PC-9 (cell line): Measurements from ENCODE around the gene SLC12A3. TPM values are rescaled to one million over a fixed set of nuclear protein-coding genes. Genes with fewer than 3 reads are reported as not detected.

ENCODE experiments used
- BruUV-seq: library from RNA; stranded (reverse); fragments of 400-500 nt; replicated peaks from 2 replicates; lab custom pipeline; 2021; lab: Mats Ljungman, UMichigan
- CTCF ChIA-PET: fragments of 300-600 bp; sonication (Branson Sonifier 250); formaldehyde crosslinking; loops from one replicate; lab custom pipeline; 2022; ENCODE audit warnings: antibody characterized with exemption; lab: Charles Lee
- POLR2A ChIA-PET: fragments of 300-600 bp; sonication (Branson Sonifier 250); formaldehyde crosslinking; loops from one replicate; lab custom pipeline; 2022; ENCODE audit warnings: antibody characterized with exemption; ENCODE audit not compliant: unreplicated experiment; lab: Charles Lee
- DNase-seq, 2 experiments: peaks; one replicate each; pipeline versions ENCODE4 v3.0.0 to v3.0.0-alpha.2; 2015 to 2022; ENCODE audit warnings: mixed read lengths in 1 of 2
- H2AFZ ChIP-seq: fragments of 200-600 bp; sonication (generic); 2 replicates; pipeline ENCODE4 v1.8.1; 2017; ENCODE audit warnings: antibody characterized with exemption
- H3F3A ChIP-seq: fragments of 200-600 bp; sonication (generic); 2 replicates; pipeline ENCODE4 v1.8.1; 2017; ENCODE audit warnings: antibody characterized with exemption, mild to moderate bottlenecking, low read depth; ENCODE audit not compliant: insufficient read depth
- H3K27ac ChIP-seq: fragments of 200-600 bp; sonication (generic); 2 replicates; pipeline ENCODE4 v1.6.1; 2016; ENCODE audit warnings: mixed run types
- H3K27me3 ChIP-seq: fragments of 200-600 bp; sonication (generic); 2 replicates; pipeline ENCODE4 v1.6.1; 2016; ENCODE audit warnings: low read depth, mixed run types; ENCODE audit not compliant: insufficient read depth
- H3K36me3 ChIP-seq: fragments of 200-600 bp; sonication (generic); 2 replicates; pipeline ENCODE4 v1.6.1; 2016; ENCODE audit warnings: low read depth, mixed run types
- H3K4me1 ChIP-seq: fragments of 200-600 bp; sonication (generic); replicated peaks from 2 replicates; pipeline ENCODE4 v1.6.1; 2016; ENCODE audit warnings: mixed run types; ENCODE audit not compliant: insufficient read depth
- H3K4me2 ChIP-seq: fragments of 200-600 bp; sonication (generic); 2 replicates; pipeline ENCODE4 v1.6.1; 2017; ENCODE audit warnings: mixed run types
- H3K4me3 ChIP-seq: fragments of 200-600 bp; sonication (generic); 2 replicates; pipeline ENCODE4 v1.6.1; 2016; ENCODE audit warnings: mixed run types
- H3K79me2 ChIP-seq: fragments of 200-600 bp; sonication (generic); 2 replicates; pipeline ENCODE4 v1.6.1; 2017; ENCODE audit warnings: low read depth, mixed run types
- H3K9me2 ChIP-seq: fragments of 200-600 bp; sonication (generic); 2 replicates; pipeline ENCODE4 v1.8.1; 2017; ENCODE audit warnings: mild to moderate bottlenecking; ENCODE audit not compliant: insufficient read depth
- H3K9me3 ChIP-seq: fragments of 200-600 bp; sonication (generic); 2 replicates; pipeline ENCODE4 v1.8.1; 2016; ENCODE audit warnings: low read depth; ENCODE audit not compliant: insufficient read depth
- H4K20me1 ChIP-seq: fragments of 200-600 bp; sonication (generic); 2 replicates; pipeline ENCODE4 v1.8.1; 2017; ENCODE audit not compliant: insufficient read depth
- EZH2 ChIP-seq: fragments of 200-600 bp; sonication (generic); IDR thresholded peaks from 2 replicates; pipeline ENCODE4 v1.8.0; 2017; ENCODE audit warnings: antibody characterized with exemption, low read depth
- intact Hi-C: fragments of 100-400 bp; cut with micrococcal nuclease; formaldehyde crosslinking; loops from one replicate; pipeline ENCODE4 v1.10.0; 2022; ENCODE audit not compliant: unreplicated experiment
- total RNA-seq: library from RNA; stranded (reverse); gene quantifications from 2 replicates; pipeline ENCODE4 v1.2.3, GENCODE V29; 2021
- TF ChIP-seq, protein P1 (sequence below): fragments of 200-600 bp; sonication (generic); conservative IDR thresholded peaks from 2 replicates; pipeline ENCODE4 v1.6.1; 2017; ENCODE audit warnings: mixed run types, antibody characterized with exemption, mild to moderate bottlenecking, moderate library complexity

SLC12A3 gene
- total RNA-seq, 1 experiment from 2014 or later: 0.26 TPM

DNA sequence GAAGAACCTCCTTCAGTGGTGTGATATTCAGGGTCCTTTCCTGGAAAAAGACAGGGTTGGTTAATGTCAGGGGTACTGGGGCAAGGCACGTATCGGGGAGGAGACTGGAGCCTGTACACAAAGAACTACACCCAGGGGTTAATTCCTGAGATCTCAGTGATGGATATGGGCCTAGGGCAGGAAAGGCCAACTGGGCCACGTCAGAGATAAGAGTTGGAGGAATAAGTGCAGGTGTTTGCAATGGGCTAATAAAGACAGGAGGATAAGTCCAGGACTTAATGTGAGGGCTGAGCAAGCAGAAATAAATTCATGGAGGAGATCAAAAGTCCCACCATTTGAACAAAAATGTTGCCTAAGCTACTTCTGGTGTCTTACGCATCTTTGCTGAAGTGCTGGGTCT lies 56.6 kb downstream of the SLC12A3 start:
- Histone ChIP-seq H3K27me3 (no peaks in the 10 kb centered on the region), H3K4me3 (no peak overlapping the region), H3K4me1 (peaks cover 45% of the 10 kb centered on the region), H3K27ac (no peak overlapping the region), H3K4me2 (no peak overlapping the region), H2AFZ (no peak overlapping the region), H3K9me3 (no peaks in the 10 kb centered on the region), H3F3A (peaks cover 18% of the 10 kb centered on the region), H3K79me2 (no peaks in the 10 kb centered on the region), H4K20me1 (no peaks in the 10 kb centered on the region), H3K9me2 (no peaks in the 10 kb centered on the region), H3K36me3 (no peaks in the 10 kb centered on the region)
- DNase-seq: no peak
- ChIA-PET POLR2A (interaction anchor here (0.7 kb wide), 1 partner anchor 9 kb away, joined by 8 read pairs; no protein-coding TSS in a partner anchor), CTCF (interaction anchor here (0.7 kb wide), 1 partner anchor 177 kb away, joined by 8 read pairs; no protein-coding TSS in a partner anchor)
- BruUV-seq: no TSS peak
- no peak for TF ChIP-seq EZH2
- TF ChIP-seq, protein P1, sequence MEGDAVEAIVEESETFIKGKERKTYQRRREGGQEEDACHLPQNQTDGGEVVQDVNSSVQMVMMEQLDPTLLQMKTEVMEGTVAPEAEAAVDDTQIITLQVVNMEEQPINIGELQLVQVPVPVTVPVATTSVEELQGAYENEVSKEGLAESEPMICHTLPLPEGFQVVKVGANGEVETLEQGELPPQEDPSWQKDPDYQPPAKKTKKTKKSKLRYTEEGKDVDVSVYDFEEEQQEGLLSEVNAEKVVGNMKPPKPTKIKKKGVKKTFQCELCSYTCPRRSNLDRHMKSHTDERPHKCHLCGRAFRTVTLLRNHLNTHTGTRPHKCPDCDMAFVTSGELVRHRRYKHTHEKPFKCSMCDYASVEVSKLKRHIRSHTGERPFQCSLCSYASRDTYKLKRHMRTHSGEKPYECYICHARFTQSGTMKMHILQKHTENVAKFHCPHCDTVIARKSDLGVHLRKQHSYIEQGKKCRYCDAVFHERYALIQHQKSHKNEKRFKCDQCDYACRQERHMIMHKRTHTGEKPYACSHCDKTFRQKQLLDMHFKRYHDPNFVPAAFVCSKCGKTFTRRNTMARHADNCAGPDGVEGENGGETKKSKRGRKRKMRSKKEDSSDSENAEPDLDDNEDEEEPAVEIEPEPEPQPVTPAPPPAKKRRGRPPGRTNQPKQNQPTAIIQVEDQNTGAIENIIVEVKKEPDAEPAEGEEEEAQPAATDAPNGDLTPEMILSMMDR: no peak
- intact Hi-C loops: no loop called here

GRCh38 chr16:56923481-56924091 lies 58.6 kb downstream of the SLC12A3 start:
- H3K4me3 ChIP-seq: no peak overlapping the region
- H4K20me1 ChIP-seq: no peaks in the 10 kb centered on the region
- H3K36me3 ChIP-seq: no peaks in the 10 kb centered on the region
- TF ChIP-seq, protein P1: no peak
- TF ChIP-seq EZH2: no peak
- no peak overlapping the region for H3K4me2 ChIP-seq
- no TSS peak for BruUV-seq
- no peaks in the 10 kb centered on the region for H3K9me2 ChIP-seq
- peaks cover 43% of the 10 kb centered on the region for H3K4me1 ChIP-seq
- ChIA-PET CTCF (no interaction called here), POLR2A (no interaction called here)
- DNase-seq: no peak
- intact Hi-C loops: no loop called here
- H3F3A ChIP-seq: peaks cover 18% of the 10 kb centered on the region
- no peak overlapping the region; the same call in 1 of the 2 replicates for H2AFZ ChIP-seq
- no peaks in the 10 kb centered on the region for H3K27me3 ChIP-seq
- H3K9me3 ChIP-seq: no peaks in the 10 kb centered on the region
- H3K79me2 ChIP-seq: no peaks in the 10 kb centered on the region
- H3K27ac ChIP-seq: no peak overlapping the region

DNA sequence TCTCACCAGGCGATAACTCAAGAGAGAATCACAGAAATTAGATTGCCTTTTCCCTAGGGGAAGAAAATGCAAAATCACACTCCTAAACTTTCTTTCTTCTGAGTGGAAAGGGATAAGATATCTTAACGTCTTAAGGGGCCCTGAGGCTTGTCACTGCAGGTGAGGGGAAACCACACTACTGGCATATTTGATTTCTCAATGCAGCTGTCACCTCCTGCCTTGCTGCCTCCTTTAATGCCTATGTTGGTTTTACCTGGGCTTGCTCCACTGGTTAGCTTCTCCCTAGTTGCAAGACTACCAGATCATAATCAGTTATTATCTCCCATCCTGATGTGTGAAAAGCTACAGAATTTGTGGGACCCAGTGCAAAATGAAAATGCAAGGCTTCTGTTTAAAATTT lies 62.5 kb downstream of the SLC12A3 start:
- H3K9me2 ChIP-seq: no peaks in the 10 kb centered on the region
- H3K4me2 ChIP-seq: no peak overlapping the region
- no peak for DNase-seq
- peaks cover 2% of the 10 kb centered on the region for H3F3A ChIP-seq
- no peaks in the 10 kb centered on the region for H3K27me3 ChIP-seq
- intact Hi-C loops: no loop called here
- peaks cover 3% of the 10 kb centered on the region for H3K79me2 ChIP-seq
- no TSS peak for BruUV-seq
- peaks cover 16% of the 10 kb centered on the region for H3K4me1 ChIP-seq
- ChIA-PET CTCF (no interaction called here), POLR2A (no interaction called here)
- H4K20me1 ChIP-seq: no peaks in the 10 kb centered on the region
- TF ChIP-seq, protein P1: no peak
- no peak for TF ChIP-seq EZH2
- no peak overlapping the region for H2AFZ ChIP-seq
- no peak overlapping the region for H3K4me3 ChIP-seq
- no peaks in the 10 kb centered on the region for H3K9me3 ChIP-seq
- no peaks in the 10 kb centered on the region for H3K36me3 ChIP-seq
- no peak overlapping the region for H3K27ac ChIP-seq
